ENCODE data around the gene REEP5.

DNA sequence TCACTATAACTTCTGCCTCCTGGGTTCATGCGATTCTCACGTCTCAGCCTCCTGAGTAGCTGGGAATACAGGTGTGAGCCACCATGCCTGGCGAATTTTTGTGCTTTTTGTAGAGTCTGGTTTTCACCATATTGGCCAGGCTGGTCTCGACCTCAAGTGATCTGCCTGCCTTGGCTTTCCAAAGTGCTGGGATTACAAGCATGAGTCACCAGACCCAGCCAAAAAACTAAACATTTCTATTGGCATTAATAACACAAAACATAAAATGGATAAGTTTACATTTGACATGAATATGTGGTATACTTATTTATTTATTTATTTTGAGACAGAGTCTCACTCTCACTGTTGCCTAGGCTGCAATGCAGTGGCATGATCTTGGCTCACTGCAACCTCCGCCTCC is 13.6 kb upstream of the REEP5 start:
- TF ChIP-seq EZH2 (IDR thresholded peaks at IDR 0.05; ENCODE audit: low read depth, low read length, severe bottlenecking) (no peak), TAF1 (IDR thresholded peaks at IDR 0.05; ENCODE audit: low read depth, low read length) (no peak), POLR2AphosphoS5 (IDR thresholded peaks at IDR 0.05; ENCODE audit: low read depth, low read length) (no peak), EP300 (IDR thresholded peaks at IDR 0.05; ENCODE audit: borderline replicate concordance in 1 of 2, low read depth in 2 of 2, low read length in 2 of 2) (no peak), SP1 (IDR thresholded peaks at IDR 0.05; ENCODE audit: low read depth, low read length) (no peak), RFX5 (IDR thresholded peaks at IDR 0.05; ENCODE audit: borderline replicate concordance, low read depth, low read length) (no peak), SIRT6 (IDR thresholded peaks at IDR 0.05; ENCODE audit: low read length) (no peak), KDM5A (IDR thresholded peaks at IDR 0.05; ENCODE audit: low read length) (no peak), TCF12 (IDR thresholded peaks at IDR 0.05; ENCODE audit: low read depth, low read length) (no peak), POLR2A (IDR thresholded peaks at IDR 0.05; ENCODE audit: control extremely low read depth in 1 of 2, low read depth in 2 of 2, low read length in 2 of 2) (no peak)
- TF ChIP-seq, protein P1, sequence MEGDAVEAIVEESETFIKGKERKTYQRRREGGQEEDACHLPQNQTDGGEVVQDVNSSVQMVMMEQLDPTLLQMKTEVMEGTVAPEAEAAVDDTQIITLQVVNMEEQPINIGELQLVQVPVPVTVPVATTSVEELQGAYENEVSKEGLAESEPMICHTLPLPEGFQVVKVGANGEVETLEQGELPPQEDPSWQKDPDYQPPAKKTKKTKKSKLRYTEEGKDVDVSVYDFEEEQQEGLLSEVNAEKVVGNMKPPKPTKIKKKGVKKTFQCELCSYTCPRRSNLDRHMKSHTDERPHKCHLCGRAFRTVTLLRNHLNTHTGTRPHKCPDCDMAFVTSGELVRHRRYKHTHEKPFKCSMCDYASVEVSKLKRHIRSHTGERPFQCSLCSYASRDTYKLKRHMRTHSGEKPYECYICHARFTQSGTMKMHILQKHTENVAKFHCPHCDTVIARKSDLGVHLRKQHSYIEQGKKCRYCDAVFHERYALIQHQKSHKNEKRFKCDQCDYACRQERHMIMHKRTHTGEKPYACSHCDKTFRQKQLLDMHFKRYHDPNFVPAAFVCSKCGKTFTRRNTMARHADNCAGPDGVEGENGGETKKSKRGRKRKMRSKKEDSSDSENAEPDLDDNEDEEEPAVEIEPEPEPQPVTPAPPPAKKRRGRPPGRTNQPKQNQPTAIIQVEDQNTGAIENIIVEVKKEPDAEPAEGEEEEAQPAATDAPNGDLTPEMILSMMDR (IDR thresholded peaks at IDR 0.05; ENCODE audit: control extremely low read depth in 1 of 3, insufficient read depth in 1 of 3, low read depth in 1 of 3, low read length in 3 of 3), result no peak
